ENCODE results near the gene ST3GAL6.
A peak's percentile ranks its signal among the peaks of the same experiment; 100 is the strongest.
"Not testable (repeated sequence)": the region's sequence is repeated elsewhere in the genome, so short reads cannot be mapped to it uniquely, and the experiment has no call there.

ST3GAL6 gene

GRCh38 chr3:98807561-98807960 is 44.4 kb downstream of the ST3GAL6 start:
- no peak for DNase-seq

- no peak for DNase-seq
Measured at GRCh38 chr3:98808071-98808470, 44.9 kb downstream of the ST3GAL6 start.

- no peak for DNase-seq
Measured at GRCh38 chr3:98809557-98809956, 46.4 kb downstream of the ST3GAL6 start.

- DNase-seq, result no peak
Measured at GRCh38 chr3:98811048-98811447, 47.9 kb downstream of the ST3GAL6 start.

GRCh38 chr3:98812851-98813374 is 49.8 kb downstream of the ST3GAL6 start:
- no peak for DNase-seq

- DNase-seq, result no peak
Measured at GRCh38 chr3:98814817-98815420, 51.8 kb downstream of the ST3GAL6 start.

GRCh38 chr3:98817547-98818041 is 54.5 kb downstream of the ST3GAL6 start:
- peak; percentile 13 for DNase-seq

GRCh38 chr3:98821063-98821462 is 57.9 kb downstream of the ST3GAL6 start:
- no peak for DNase-seq

GRCh38 chr3:98823791-98824190 is 60.7 kb downstream of the ST3GAL6 start:
- DNase-seq, result no peak

- no peak for DNase-seq
Measured at GRCh38 chr3:98824256-98824655, 61.1 kb downstream of the ST3GAL6 start.

- DNase-seq, result no peak
Measured at GRCh38 chr3:98826126-98826525, 63.0 kb downstream of the ST3GAL6 start.

GRCh38 chr3:98827221-98827920 is 64.2 kb downstream of the ST3GAL6 start:
- no peak for DNase-seq

GRCh38 chr3:98829246-98829832 is 66.2 kb downstream of the ST3GAL6 start:
- no peak for DNase-seq

GRCh38 chr3:98831060-98831459 is 67.9 kb downstream of the ST3GAL6 start:
- not testable (repeated sequence) for DNase-seq

- no peak for DNase-seq
Measured at GRCh38 chr3:98839846-98840245, 76.7 kb downstream of the ST3GAL6 start.

- DNase-seq, result no peak
Measured at GRCh38 chr3:98843266-98843959, 80.3 kb downstream of the ST3GAL6 start.

Data from NCI-H1436 treated with DMSO at 0.1 percent for 48 hours (cell line).